ENCODE data around the gene CD226. TPM values are rescaled to one million over a fixed set of nuclear protein-coding genes. Genes with fewer than 3 reads are reported as not detected.

Gene CD226
- total and polyA plus RNA-seq, 2 of the 4 experiments (the other 2 are of a cell fraction): 0.29 to 1.1 TPM

DNA sequence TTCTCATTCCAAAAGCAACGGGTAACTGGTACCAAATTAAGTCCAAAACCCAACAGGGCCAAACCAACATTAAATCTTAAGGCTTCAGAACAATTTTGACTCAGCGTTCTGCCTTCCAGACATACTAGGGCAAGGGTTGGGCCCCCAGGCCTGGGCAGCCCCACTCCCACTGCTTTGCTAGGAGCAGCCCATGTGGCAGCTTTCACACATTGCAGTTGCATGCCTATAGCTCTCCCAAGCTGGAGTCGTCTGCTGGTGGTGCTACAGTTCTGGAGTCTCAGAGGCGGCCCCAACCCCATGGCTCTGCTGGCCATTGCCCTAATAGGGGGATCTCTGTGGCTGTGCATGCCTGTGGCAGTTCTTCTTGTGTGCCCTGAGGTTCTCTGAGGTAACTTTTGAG is 37.6 kb upstream of the CD226 start:
- Histone ChIP-seq H3K27ac (ENCODE audit: insufficient read depth, low read length) (no peak overlapping the region), H3K4me3 (ENCODE audit: insufficient read depth, low read depth, low read length) (no peak overlapping the region), H3K9me3 (ENCODE audit: control insufficient read depth, insufficient read depth, low read length) (no peaks in the 10 kb centered on the region), H3K18ac (ENCODE audit: low read depth, low read length) (no peak overlapping the region), H2AFZ (replicated peaks; ENCODE audit: low read length, poor library complexity) (no peak overlapping the region), H3K36me3 (ENCODE audit: control insufficient read depth, insufficient read depth, low read length) (no peaks in the 10 kb centered on the region), H4K8ac (ENCODE audit: low read depth in 2 of 2, low read length in 2 of 2) (no peak overlapping the region), H3K9ac (ENCODE audit: low read depth, low read length) (no peak overlapping the region), H4K20me1 (ENCODE audit: insufficient read depth, low read length) (no peaks in the 10 kb centered on the region), H3K27me3 (ENCODE audit: control insufficient read depth, insufficient read depth, low read length) (no peaks in the 10 kb centered on the region), H2BK20ac (ENCODE audit: low read depth, low read length) (no peak overlapping the region), H3K14ac (replicated peaks; ENCODE audit: low read depth, low read length) (no peak overlapping the region), H3K4ac (ENCODE audit: low read depth, low read length) (no peak overlapping the region), H3K79me1 (ENCODE audit: low read depth in 1 of 2, low read length in 2 of 2) (no peaks in the 10 kb centered on the region), H3K9me1 (ENCODE audit: insufficient read depth, low read length) (no peaks in the 10 kb centered on the region), H3K23ac (ENCODE audit: low read depth, low read length) (no peak overlapping the region), H4K5ac (ENCODE audit: low read depth, low read length) (no peak overlapping the region), H2AK5ac (ENCODE audit: low read depth, low read length) (no peak overlapping the region), H3K4me1 (ENCODE audit: control insufficient read depth, insufficient read depth, low read length) (no peaks in the 10 kb centered on the region), H2AK9ac (replicated peaks; ENCODE audit: low read depth, low read length, poor library complexity) (no peak overlapping the region), H3K56ac (ENCODE audit: extremely low read depth, insufficient read depth, low read length) (no peak overlapping the region), H4K91ac (ENCODE audit: insufficient read depth, low read depth, low read length) (no peak overlapping the region), H3K4me2 (ENCODE audit: low read depth, low read length) (no peak overlapping the region), H2BK5ac (ENCODE audit: low read depth, low read length, poor library complexity, severe bottlenecking) (no peak overlapping the region), H2BK120ac (ENCODE audit: low read depth, low read length) (no peak overlapping the region), H2BK15ac (ENCODE audit: low read depth, low read length) (no peak overlapping the region)
- 100% methylated on average over 2 of the region's 4 CpGs; no CpG with 5 or more reads in 1 of the 2 experiments for WGBS, 2 experiments (ENCODE audit: extremely low coverage in 2 of 2, insufficient read length in 1 of 2)
- no TSS peak for BruUV-seq (replicated peaks)
- intact Hi-C loops (cut with micrococcal nuclease) (no loop called here), in situ Hi-C loops (cut with MboI; ENCODE audit: low sequenced_read_pairs) (no loop called here), dilution Hi-C loops (cut with HindIII; ENCODE audit: low sequenced_read_pairs, unreplicated experiment) (no loop called here)
- no peak for ATAC-seq (ENCODE audit: low read depth)
- ChIA-PET POLR2A (ENCODE audit: unreplicated experiment) (no interaction called here), CTCF (no interaction called here)
- no peak for TF ChIP-seq CHD1 (IDR thresholded peaks at IDR 0.05; ENCODE audit: low read depth, low read length)
- TF ChIP-seq FOS (IDR thresholded peaks at IDR 0.05; ENCODE audit: low read depth, low read length): no peak
- no peak for TF ChIP-seq MAZ (IDR thresholded peaks at IDR 0.05; ENCODE audit: borderline replicate concordance, low read depth, low read length)
- TF ChIP-seq BHLHE40 (IDR thresholded peaks at IDR 0.05; ENCODE audit: low read depth, low read length): no peak
- no peak for TF ChIP-seq RFX5 (IDR thresholded peaks at IDR 0.05; ENCODE audit: low read depth, low read length)
- TF ChIP-seq RCOR1 (IDR thresholded peaks at IDR 0.05; ENCODE audit: insufficient replicate concordance, low read length): no peak
- no peak for TF ChIP-seq MAFK (IDR thresholded peaks at IDR 0.05; ENCODE audit: low read depth, low read length)
- TF ChIP-seq POLR2A (IDR thresholded peaks at IDR 0.05; ENCODE audit: low read depth, low read length): no peak
- TF ChIP-seq, protein P1, sequence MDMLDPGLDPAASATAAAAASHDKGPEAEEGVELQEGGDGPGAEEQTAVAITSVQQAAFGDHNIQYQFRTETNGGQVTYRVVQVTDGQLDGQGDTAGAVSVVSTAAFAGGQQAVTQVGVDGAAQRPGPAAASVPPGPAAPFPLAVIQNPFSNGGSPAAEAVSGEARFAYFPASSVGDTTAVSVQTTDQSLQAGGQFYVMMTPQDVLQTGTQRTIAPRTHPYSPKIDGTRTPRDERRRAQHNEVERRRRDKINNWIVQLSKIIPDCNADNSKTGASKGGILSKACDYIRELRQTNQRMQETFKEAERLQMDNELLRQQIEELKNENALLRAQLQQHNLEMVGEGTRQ (IDR thresholded peaks at IDR 0.05; ENCODE audit: low read depth, low read length): no peak
- TF ChIP-seq RAD21 (IDR thresholded peaks at IDR 0.05; ENCODE audit: low read length): no peak
- TF ChIP-seq, protein P2, sequence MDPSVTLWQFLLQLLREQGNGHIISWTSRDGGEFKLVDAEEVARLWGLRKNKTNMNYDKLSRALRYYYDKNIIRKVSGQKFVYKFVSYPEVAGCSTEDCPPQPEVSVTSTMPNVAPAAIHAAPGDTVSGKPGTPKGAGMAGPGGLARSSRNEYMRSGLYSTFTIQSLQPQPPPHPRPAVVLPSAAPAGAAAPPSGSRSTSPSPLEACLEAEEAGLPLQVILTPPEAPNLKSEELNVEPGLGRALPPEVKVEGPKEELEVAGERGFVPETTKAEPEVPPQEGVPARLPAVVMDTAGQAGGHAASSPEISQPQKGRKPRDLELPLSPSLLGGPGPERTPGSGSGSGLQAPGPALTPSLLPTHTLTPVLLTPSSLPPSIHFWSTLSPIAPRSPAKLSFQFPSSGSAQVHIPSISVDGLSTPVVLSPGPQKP (IDR thresholded peaks at IDR 0.05; ENCODE audit: borderline replicate concordance, low read depth, low read length): no peak
- TF ChIP-seq, protein P3, sequence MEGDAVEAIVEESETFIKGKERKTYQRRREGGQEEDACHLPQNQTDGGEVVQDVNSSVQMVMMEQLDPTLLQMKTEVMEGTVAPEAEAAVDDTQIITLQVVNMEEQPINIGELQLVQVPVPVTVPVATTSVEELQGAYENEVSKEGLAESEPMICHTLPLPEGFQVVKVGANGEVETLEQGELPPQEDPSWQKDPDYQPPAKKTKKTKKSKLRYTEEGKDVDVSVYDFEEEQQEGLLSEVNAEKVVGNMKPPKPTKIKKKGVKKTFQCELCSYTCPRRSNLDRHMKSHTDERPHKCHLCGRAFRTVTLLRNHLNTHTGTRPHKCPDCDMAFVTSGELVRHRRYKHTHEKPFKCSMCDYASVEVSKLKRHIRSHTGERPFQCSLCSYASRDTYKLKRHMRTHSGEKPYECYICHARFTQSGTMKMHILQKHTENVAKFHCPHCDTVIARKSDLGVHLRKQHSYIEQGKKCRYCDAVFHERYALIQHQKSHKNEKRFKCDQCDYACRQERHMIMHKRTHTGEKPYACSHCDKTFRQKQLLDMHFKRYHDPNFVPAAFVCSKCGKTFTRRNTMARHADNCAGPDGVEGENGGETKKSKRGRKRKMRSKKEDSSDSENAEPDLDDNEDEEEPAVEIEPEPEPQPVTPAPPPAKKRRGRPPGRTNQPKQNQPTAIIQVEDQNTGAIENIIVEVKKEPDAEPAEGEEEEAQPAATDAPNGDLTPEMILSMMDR (conservative IDR thresholded peaks at IDR 0.05; ENCODE audit: low read depth, low read length): no peak
- no peak for TF ChIP-seq NFE2L2 (IDR thresholded peaks at IDR 0.05; ENCODE audit: low read depth, low read length)
- no peak for TF ChIP-seq CEBPB (IDR thresholded peaks at IDR 0.05; ENCODE audit: low read depth, low read length)
- no peak for TF ChIP-seq MXI1 (IDR thresholded peaks at IDR 0.05; ENCODE audit: borderline replicate concordance, low read depth, low read length)
- TF ChIP-seq SMC3 (IDR thresholded peaks at IDR 0.05; ENCODE audit: low read depth, low read length): no peak
- DNase-seq: no peak

Data from IMR-90 (cell line).